Right lobe of liver (tissue), 6 donors: ENCODE data around the gene NKAIN2. TPM values are rescaled to one million over a fixed set of nuclear protein-coding genes. Genes with fewer than 3 reads are reported as not detected.

Source experiments
- ATAC-seq, 4 donors: fragments of 200-7000 bp; cut with Tn5 transposase; one replicate each; pipeline ENCODE4 v1.9.1; 2020; ENCODE audit warnings: mild to moderate bottlenecking in 4 of 4, moderate library complexity in 4 of 4
- DNase-seq, 3 donors: peaks; one replicate each; pipeline ENCODE4 v3.0.0-alpha.2; 2020
- H3K27ac ChIP-seq, 3 donors: fragments of 200-600 bp; one replicate each; pipeline ENCODE4 v1.8.0; 2022
- H3K27me3 ChIP-seq, 2 donors: fragments of 200-600 bp; one replicate each; pipeline ENCODE4 v1.8.0; 2022
- H3K36me3 ChIP-seq, 4 donors: fragments of 200-600 bp; sonication (generic) in 1 of 4; one replicate each; pipeline versions ENCODE4 v1.5.1 to v1.8.0; 2017 to 2022; ENCODE audit warnings: control low read depth in 1 of 4
- H3K4me1 ChIP-seq, 4 donors: fragments of 200-600 bp; sonication (generic) in 1 of 4; one replicate each; pipeline versions ENCODE4 v1.5.1 to v1.8.0; 2017 to 2022; ENCODE audit warnings: control low read depth in 1 of 4
- H3K4me3 ChIP-seq, 3 donors: fragments of 200-600 bp; one replicate each; pipeline ENCODE4 v1.8.0; 2022
- H3K9me3 ChIP-seq, 4 donors: fragments of 200-600 bp; sonication (generic) in 1 of 4; one replicate each; pipeline versions ENCODE4 v1.5.1 to v1.8.0; 2017 to 2022; ENCODE audit warnings: control low read depth in 1 of 4
- POLR2A ChIP-seq: fragments of 450-650 bp; IDR thresholded peaks from one replicate; pipeline ENCODE4 v1.6.1; 2017; ENCODE audit warnings: antibody characterized with exemption, mild to moderate bottlenecking
- WGBS: methylation state at CpG from one replicate; pipeline ENCODE4 v1.1.6; 2018; ENCODE audit warnings: low coverage, low lambda C conversion rate; ENCODE audit not compliant: insufficient coverage; ENCODE audit errors: missing lambda C conversion rate; 5-methylcytosine and 5-hydroxymethylcytosine counted together
- intact Hi-C, 2 donors: fragments of 100-400 bp; cut with DNase I; formaldehyde crosslinking; loops; one replicate each; pipeline versions ENCODE4 v1.11.2 to v1.14.1; 2022
- total RNA-seq, 6 experiments: library from RNA; depleted of rRNA in 2 of 6; stranded (reverse); fragments of >200 nt in 2 of 6; fragmentation: NEBNext Ultra II Directional in 3 of 6; extraction: Animal tissue kit (Norgen Biotek cat#: 25700) in 3 of 6; gene quantifications; one replicate each; pipeline versions ENCODE4 v1.1.0 to v1.2.4, GENCODE V29; 2016 to 2023
- TF ChIP-seq, protein P1 (sequence below), 4 donors: fragments of 200-600 bp in 3 of 4; fragments of 450-650 bp in 1 of 4; IDR thresholded peaks; one replicate each; pipeline versions ENCODE4 v1.5.1 to v1.8.0; 2016 to 2022; ENCODE audit warnings: antibody characterized with exemption in 4 of 4, mild to moderate bottlenecking in 2 of 4
- donor health status: DM: no; HTN: yes; CAD: no.
- donor health status: DM: no; HTN: no; CAD: no.
- donor health status: DM: no; HTN: no; CAD: no.
- donor health status: DM: no; HTN: yes; CAD: no.
- donor health status: DM: no; HTN: yes; CAD: no.

Gene NKAIN2
- total RNA-seq, 6 experiments from 2014 or later = 0.16 to 0.28 TPM; not detected in 4

DNA sequence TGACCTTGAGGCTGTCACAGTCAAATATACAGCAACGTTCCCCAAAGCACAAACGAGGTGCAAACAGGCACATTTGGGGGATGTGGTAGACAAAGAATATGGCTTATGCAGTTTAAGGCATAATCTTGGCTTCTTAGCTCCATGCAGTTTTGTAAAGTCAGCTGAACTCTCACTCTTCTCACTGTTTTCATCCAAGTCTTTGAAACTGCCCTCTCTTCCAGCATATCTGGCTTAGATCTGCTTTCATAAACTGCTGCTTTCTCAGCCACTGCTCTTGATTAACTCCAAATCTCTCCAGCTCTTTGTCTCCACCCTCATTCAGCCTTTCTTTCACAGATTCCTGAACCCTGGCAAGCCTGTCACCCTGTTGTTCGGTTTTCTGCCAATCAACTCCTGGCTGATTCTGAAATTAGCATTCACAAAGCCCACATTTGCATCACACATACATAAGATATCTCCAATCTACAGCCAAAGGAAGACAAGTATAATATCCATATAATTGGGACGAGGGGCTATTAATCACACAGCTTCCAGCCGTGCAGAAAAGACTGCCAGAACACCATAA is 857.5 kb downstream of the NKAIN2 start:
- intact Hi-C loops = no loop called here
- DNase-seq (no peak), ATAC-seq (no peak)
- WGBS = 27% methylated on average over 5 of the region's 5 CpGs
- Histone ChIP-seq H3K27me3 (no peaks in the 10 kb centered on the region), H3K27ac (no peak overlapping the region), H3K4me1 (no peaks in the 10 kb centered on the region), H3K36me3 (no peaks in the 10 kb centered on the region), H3K9me3 (no peaks in the 10 kb centered on the region), H3K4me3 (no peak overlapping the region)
- TF ChIP-seq POLR2A = no peak
- TF ChIP-seq, protein P1, sequence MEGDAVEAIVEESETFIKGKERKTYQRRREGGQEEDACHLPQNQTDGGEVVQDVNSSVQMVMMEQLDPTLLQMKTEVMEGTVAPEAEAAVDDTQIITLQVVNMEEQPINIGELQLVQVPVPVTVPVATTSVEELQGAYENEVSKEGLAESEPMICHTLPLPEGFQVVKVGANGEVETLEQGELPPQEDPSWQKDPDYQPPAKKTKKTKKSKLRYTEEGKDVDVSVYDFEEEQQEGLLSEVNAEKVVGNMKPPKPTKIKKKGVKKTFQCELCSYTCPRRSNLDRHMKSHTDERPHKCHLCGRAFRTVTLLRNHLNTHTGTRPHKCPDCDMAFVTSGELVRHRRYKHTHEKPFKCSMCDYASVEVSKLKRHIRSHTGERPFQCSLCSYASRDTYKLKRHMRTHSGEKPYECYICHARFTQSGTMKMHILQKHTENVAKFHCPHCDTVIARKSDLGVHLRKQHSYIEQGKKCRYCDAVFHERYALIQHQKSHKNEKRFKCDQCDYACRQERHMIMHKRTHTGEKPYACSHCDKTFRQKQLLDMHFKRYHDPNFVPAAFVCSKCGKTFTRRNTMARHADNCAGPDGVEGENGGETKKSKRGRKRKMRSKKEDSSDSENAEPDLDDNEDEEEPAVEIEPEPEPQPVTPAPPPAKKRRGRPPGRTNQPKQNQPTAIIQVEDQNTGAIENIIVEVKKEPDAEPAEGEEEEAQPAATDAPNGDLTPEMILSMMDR (IDR thresholded peaks at IDR 0.05) = no peak

DNA sequence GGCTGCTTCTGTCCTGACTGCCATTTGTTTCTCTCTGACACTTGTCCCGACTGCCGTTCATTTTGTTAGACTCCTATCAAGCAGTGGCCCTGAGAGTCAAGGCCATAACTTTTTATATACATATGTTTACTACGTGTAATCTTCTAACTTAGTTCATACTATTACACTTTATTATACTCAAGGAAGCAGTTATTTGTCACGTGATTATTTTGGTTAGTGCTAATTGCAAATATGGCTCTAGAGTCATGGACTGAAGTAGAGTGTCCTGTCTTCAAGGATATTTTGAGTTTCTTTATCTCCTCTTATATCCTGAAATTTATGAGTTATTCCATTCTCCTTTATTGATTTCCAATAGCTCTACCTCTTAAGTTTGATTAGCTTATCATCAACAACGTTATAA is 864.4 kb downstream of the NKAIN2 start:
- no peak overlapping the region for H3K27ac ChIP-seq
- ATAC-seq (no peak), DNase-seq (no peak)
- WGBS = 62% methylated on average over 5 of the region's 5 CpGs
- no peaks in the 10 kb centered on the region for H3K9me3 ChIP-seq
- no peaks in the 10 kb centered on the region for H3K36me3 ChIP-seq
- no peaks in the 10 kb centered on the region for H3K27me3 ChIP-seq
- no peak overlapping the region for H3K4me3 ChIP-seq
- H3K4me1 ChIP-seq = no peaks in the 10 kb centered on the region
- intact Hi-C loops = no loop called here
- TF ChIP-seq POLR2A = no peak
- TF ChIP-seq, protein P1 (IDR thresholded peaks at IDR 0.05) = no peak

DNA sequence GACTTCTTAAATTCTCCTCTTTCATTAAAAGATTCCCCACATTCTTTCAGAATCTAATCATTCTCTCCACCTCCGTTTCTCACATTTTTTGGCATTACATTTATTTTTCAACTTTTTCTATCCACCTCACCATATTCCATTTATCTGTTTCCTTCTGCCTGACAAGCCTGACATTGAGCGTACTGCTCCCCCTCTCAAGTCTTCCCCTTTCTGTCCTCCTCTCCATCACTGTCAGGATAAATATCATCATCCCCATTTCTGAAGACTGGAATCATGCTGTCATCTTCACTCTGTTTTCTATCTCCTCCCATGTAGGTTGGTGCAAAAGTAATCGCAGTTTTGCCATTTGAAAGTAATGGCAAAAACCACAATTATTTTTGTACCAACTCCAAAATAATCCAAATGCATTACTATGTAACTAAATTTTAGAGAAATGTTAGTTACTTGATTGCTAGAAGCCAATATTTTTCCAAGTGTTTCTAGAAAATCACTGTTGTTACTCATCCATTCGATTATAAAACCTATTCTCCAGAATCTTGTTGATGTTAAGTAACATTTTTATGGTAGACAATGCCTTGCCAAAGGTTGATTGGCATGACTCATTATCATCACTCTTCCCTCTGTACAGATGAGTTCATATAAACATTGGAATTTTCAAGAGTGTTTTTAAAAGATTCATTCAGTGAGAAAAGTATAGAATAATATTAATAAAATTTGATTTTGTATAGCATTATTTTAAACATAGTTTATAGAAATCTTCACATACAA is 866.2 kb downstream of the NKAIN2 start:
- Histone ChIP-seq H3K36me3 (no peaks in the 10 kb centered on the region), H3K27me3 (no peaks in the 10 kb centered on the region), H3K4me3 (no peak overlapping the region), H3K4me1 (no peaks in the 10 kb centered on the region), H3K9me3 (no peaks in the 10 kb centered on the region), H3K27ac (no peak overlapping the region)
- TF ChIP-seq, protein P1 (IDR thresholded peaks at IDR 0.05) = no peak
- TF ChIP-seq POLR2A = no peak
- DNase-seq (no peak), ATAC-seq (no peak)
- 54% methylated on average over 4 of the region's 4 CpGs for WGBS
- intact Hi-C loops = no loop called here

DNA sequence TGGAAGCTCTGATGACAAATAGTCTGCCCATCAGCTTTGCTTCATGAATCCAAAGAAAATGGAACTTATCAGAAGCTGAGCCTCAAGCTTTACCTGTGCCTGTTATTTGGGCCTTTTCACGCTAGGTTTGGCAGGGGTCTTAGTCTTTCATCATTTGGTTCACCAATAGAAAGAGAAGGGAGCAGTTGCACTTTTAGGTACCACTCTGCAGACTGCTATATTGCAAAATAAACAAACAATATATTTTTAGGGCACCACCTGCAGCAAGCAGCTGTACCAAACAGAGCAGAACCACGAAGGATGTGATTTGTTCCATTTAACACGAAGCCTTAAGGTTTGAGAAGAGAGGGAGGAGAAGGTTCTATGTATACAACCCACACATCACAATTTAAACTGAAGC is 867.1 kb downstream of the NKAIN2 start:
- Histone ChIP-seq H3K4me3 (no peak overlapping the region), H3K4me1 (no peaks in the 10 kb centered on the region), H3K9me3 (peaks cover 0 to 6% (median 0%) of the 10 kb centered on the region in 4 donors), H3K27me3 (no peaks in the 10 kb centered on the region), H3K36me3 (no peaks in the 10 kb centered on the region), H3K27ac (no peak overlapping the region)
- WGBS = 50% methylated on average over 3 of the region's 3 CpGs
- ATAC-seq (no peak), DNase-seq (no peak)
- TF ChIP-seq POLR2A = no peak
- TF ChIP-seq, protein P1 (IDR thresholded peaks at IDR 0.05) = no peak
- intact Hi-C loops = no loop called here
